ENCODE results near the gene BEGAIN.

The BEGAIN gene

DNA sequence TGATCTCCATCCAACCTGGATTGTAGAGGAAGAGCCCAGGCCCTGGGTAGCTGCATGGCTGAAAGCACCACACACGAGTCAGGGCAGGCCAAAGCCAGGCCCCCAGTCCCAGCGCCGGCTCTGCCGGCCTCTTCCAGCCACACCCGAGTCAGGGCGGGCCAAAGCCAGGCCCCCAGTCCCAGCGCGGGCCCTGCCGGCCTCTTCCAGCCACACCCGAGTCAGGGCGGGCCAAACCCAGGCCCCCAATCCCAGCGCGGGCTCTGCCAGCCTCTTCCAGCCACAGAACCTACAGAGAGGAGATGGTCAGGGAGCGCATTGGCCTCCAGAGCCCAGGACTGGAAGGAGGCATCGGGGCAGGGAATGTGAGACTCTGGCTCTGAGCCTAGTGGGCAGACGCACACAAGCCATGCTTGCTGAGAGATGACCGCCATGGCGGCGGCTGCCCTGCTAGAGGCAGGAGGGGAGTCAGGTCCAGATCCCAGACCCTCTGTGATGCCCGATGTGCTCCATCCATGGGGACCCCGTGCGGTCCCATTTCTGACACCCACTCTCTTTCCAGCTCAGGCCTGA, 30.2 kb downstream of the BEGAIN start:
- no peak for DNase-seq
- TF ChIP-seq GATA1 (IDR thresholded peaks at IDR 0.05; ENCODE audit: low read depth, low read length) (no peak), POLR2A (IDR thresholded peaks at IDR 0.05; ENCODE audit: low read length) (no peak)

GRCh38 chr14:100556140-100556475, 31.1 kb downstream of the BEGAIN start:
- TF ChIP-seq POLR2A (IDR thresholded peaks at IDR 0.05; ENCODE audit: low read length) (no peak), GATA1 (IDR thresholded peaks at IDR 0.05; ENCODE audit: low read depth, low read length) (no peak)
- DNase-seq = no peak

GRCh38 chr14:100555436-100556139, 31.6 kb downstream of the BEGAIN start:
- TF ChIP-seq POLR2A (IDR thresholded peaks at IDR 0.05; ENCODE audit: low read length) = no peak
- no peak for TF ChIP-seq GATA1 (IDR thresholded peaks at IDR 0.05; ENCODE audit: low read depth, low read length)
- no peak for DNase-seq

GRCh38 chr14:100554696-100555320, 32.4 kb downstream of the BEGAIN start:
- TF ChIP-seq GATA1 (IDR thresholded peaks at IDR 0.05; ENCODE audit: low read depth, low read length) (no peak), POLR2A (IDR thresholded peaks at IDR 0.05; ENCODE audit: low read length) (no peak)
- DNase-seq = no peak

DNA sequence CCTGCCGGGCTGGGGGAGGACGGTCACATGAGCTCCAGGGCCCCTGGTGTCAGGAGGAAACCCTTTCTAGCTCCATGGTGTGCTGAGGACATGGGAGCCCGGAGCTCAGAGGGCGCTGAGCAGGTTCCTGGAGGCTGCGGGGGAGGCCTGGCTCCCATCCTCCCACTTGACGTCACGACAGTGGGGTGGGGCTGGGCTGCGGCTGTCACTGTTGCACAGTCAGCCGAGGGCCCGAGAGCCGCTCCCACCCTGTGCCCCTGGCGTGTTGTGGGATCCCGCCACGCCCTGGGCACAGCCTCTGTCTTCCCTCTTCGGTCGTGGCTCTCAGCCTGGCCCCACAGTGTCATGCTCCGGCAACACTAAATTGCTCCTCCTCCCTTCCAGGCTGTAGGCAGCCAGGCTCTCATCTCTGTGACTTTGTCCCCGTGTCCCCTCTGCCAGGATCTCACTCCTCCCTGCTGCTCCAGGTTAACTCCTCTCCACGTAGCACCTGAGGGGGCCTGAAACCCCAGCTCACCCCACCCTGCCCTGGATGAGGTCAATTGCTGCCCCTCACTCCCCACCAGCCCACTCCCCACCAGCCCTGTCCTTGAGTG, 33.0 kb downstream of the BEGAIN start:
- no peak for DNase-seq
- TF ChIP-seq GATA1 (IDR thresholded peaks at IDR 0.05; ENCODE audit: low read depth, low read length) (no peak), POLR2A (IDR thresholded peaks at IDR 0.05; ENCODE audit: low read length) (no peak)

GRCh38 chr14:100553471-100553870, 33.7 kb downstream of the BEGAIN start:
- TF ChIP-seq POLR2A (IDR thresholded peaks at IDR 0.05; ENCODE audit: low read length) (no peak), GATA1 (IDR thresholded peaks at IDR 0.05; ENCODE audit: low read depth, low read length) (no peak)
- DNase-seq = no peak

DNA sequence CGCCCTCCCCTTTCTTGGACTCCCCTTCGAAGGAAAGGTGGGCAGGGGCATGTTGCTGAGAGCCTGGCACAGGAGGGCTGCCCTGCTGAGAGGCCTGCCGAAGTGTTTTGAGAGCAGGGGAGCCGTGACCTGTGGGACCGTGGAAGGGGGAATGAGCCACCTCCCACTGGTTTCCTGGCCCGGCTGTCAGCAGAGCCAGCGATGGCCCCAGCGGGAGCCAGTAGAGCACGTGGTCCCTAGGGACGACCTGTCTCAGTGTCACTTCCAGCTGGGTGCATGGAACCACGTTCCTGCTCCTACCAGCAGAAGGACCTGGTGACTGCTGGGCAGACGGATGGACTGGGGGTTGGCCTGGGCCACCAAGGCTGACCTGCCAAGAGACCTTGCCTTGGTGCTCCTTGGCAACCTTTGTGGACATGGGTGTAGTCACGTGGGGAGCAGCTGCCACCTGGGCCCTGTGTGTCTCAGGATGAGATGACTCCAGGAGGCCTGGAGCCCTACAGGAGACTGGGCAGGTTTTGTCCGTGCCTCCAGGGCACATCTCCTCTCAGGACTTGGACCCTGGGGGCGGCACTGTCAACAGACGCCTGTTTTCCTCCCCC, 34.6 kb downstream of the BEGAIN start:
- no peak for DNase-seq
- no peak for TF ChIP-seq GATA1 (IDR thresholded peaks at IDR 0.05; ENCODE audit: low read depth, low read length)
- TF ChIP-seq POLR2A (IDR thresholded peaks at IDR 0.05; ENCODE audit: low read length) = no peak

GRCh38 chr14:100551056-100551455, 36.2 kb downstream of the BEGAIN start:
- TF ChIP-seq GATA1 (IDR thresholded peaks at IDR 0.05; ENCODE audit: low read depth, low read length) (no peak), POLR2A (IDR thresholded peaks at IDR 0.05; ENCODE audit: low read length) (no peak)

GRCh38 chr14:100549834-100550625, 37.2 kb downstream of the BEGAIN start:
- no peak for DNase-seq
- no peak for TF ChIP-seq GATA1 (IDR thresholded peaks at IDR 0.05; ENCODE audit: low read depth, low read length)
- no peak for TF ChIP-seq POLR2A (IDR thresholded peaks at IDR 0.05; ENCODE audit: low read length)

More at GRCh38 chr14:100551056-100551455, 36.2 kb downstream of the BEGAIN start:
- DNase-seq = no peak

GRCh38 chr14:100548939-100549338, 38.3 kb downstream of the BEGAIN start:
- TF ChIP-seq POLR2A (IDR thresholded peaks at IDR 0.05; ENCODE audit: low read length) (no peak), GATA1 (IDR thresholded peaks at IDR 0.05; ENCODE audit: low read depth, low read length) (no peak)
- no peak for DNase-seq

DNA sequence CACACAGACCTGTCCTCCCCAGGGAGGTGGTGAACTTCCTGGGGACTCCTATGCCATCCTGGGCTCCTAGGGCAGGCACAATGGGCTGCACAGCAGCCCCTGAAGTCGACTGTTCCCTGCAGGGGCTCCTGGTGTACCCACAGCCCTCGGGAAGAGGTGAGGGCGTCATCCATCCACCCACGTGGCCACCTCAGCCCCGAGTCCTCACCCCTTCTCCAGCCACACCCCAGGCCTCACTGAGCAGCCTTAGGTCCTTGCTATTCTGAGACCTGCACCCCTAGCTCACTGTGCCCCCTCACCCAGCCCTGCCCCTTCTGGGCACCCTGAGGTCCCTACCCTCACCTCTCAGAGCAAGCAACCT, 38.9 kb downstream of the BEGAIN start:
- TF ChIP-seq POLR2A (IDR thresholded peaks at IDR 0.05; ENCODE audit: low read length) (no peak), GATA1 (IDR thresholded peaks at IDR 0.05; ENCODE audit: low read depth, low read length) (no peak)
- DNase-seq = no peak

- no peak for TF ChIP-seq POLR2A (IDR thresholded peaks at IDR 0.05; ENCODE audit: low read length)
- no peak for TF ChIP-seq GATA1 (IDR thresholded peaks at IDR 0.05; ENCODE audit: low read depth, low read length)
- no peak for DNase-seq
Observed at GRCh38 chr14:100547633-100548294, 39.5 kb downstream of the BEGAIN start.

GRCh38 chr14:100546051-100546443, 41.2 kb downstream of the BEGAIN start:
- TF ChIP-seq GATA1 (IDR thresholded peaks at IDR 0.05; ENCODE audit: low read depth, low read length) (no peak), POLR2A (IDR thresholded peaks at IDR 0.05; ENCODE audit: low read length) (no peak)
- peak; percentile 47 to 63 for DNase-seq
